GM10248 (cell line): Measurements from ENCODE around the gene HACE1.

Source experiments
- CTCF ChIA-PET: fragments of 300-600 bp; sonication (Branson Sonifier 250); formaldehyde crosslinking; extraction: SDS; loops from one replicate; lab custom pipeline; 2021; ENCODE audit warnings: antibody characterized with exemption; lab: Yijun Ruan, JAX
- POLR2A ChIA-PET: fragments of 350-650 bp; sonication (Branson Sonifier 250); formaldehyde crosslinking; extraction: SDS; loops from one replicate; lab custom pipeline; 2020; ENCODE audit warnings: antibody characterized with exemption; lab: Yijun Ruan, JAX
- DNase-seq: peaks from one replicate; pipeline ENCODE4 v3.0.0; 2012; ENCODE audit errors: extremely low spot score
- TF ChIP-seq, protein P1 (sequence below): IDR thresholded peaks from 2 replicates; pipeline ENCODE4 v1.5.1; 2012; ENCODE audit warnings: mild to moderate bottlenecking, low read depth; ENCODE audit errors: extremely low read depth, missing control alignments, control extremely low read depth

HACE1 gene

DNA sequence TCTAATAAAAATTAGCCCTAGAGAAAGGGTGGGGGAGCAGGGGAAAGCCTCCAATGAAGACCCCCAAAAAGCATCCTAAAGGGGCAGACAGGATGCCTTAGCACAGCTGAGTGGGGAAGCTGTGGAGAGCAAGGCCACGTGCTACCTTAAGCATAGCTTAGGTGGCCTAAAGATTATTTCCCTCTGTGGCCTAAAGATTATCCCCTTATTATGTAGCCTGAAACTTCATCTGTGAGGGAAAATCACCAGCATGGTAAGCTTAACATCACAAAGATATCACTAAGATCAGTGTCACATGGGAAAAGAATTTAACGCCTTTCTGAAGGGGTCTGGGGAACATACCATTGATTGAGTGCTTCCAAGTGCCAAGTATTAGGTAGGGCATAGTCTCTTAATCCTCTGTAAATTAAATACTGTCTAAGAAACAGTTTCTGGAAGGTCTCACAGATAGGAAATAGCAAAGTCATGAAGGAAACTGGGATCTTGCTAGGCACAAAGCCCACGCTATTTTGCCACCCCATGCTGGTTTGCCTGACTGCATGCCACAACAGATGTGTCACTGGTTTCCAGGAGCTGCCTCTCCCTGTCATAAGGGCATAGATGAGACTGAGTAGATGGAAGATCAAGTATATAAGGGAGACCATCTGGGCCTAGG is 170.0 kb downstream of the HACE1 start:
- CTCF ChIA-PET: no interaction called here
- POLR2A ChIA-PET: no interaction called here
- TF ChIP-seq, protein P1, sequence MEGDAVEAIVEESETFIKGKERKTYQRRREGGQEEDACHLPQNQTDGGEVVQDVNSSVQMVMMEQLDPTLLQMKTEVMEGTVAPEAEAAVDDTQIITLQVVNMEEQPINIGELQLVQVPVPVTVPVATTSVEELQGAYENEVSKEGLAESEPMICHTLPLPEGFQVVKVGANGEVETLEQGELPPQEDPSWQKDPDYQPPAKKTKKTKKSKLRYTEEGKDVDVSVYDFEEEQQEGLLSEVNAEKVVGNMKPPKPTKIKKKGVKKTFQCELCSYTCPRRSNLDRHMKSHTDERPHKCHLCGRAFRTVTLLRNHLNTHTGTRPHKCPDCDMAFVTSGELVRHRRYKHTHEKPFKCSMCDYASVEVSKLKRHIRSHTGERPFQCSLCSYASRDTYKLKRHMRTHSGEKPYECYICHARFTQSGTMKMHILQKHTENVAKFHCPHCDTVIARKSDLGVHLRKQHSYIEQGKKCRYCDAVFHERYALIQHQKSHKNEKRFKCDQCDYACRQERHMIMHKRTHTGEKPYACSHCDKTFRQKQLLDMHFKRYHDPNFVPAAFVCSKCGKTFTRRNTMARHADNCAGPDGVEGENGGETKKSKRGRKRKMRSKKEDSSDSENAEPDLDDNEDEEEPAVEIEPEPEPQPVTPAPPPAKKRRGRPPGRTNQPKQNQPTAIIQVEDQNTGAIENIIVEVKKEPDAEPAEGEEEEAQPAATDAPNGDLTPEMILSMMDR: no peak
- DNase-seq: no peak

DNA sequence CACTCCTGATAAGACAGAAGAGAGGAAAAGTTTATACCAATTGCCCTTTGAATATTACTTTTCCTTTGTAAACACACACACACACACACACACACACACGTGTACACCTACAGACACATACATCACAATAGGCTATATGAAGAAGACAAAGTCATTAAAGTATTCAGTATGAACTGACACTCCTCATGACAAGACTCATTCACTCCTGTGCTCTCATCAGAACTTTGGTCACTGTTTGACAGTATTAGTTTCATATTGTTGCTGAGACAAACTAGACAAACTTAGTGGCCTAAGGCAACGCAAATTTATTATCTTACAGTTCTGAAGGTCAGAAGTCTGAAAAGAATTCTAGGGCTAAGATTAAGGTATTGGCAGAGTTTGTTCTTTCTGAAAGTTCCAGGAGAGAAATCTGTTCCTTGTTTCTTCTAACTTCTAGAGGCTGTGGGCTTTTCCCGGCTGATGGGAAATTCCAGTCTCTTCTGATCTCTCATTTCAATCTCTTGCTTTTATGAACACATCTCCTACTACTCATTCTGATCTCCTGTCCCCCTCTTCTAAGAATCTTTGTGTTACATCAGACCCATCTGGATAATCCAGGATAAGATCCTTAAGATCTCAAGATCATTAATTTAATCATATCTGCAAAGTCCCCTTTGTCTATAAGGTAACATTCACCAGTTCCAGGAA is 171.3 kb downstream of the HACE1 start:
- POLR2A ChIA-PET: no interaction called here
- DNase-seq: no peak
- TF ChIP-seq, protein P1: no peak
- CTCF ChIA-PET: no interaction called here

DNA sequence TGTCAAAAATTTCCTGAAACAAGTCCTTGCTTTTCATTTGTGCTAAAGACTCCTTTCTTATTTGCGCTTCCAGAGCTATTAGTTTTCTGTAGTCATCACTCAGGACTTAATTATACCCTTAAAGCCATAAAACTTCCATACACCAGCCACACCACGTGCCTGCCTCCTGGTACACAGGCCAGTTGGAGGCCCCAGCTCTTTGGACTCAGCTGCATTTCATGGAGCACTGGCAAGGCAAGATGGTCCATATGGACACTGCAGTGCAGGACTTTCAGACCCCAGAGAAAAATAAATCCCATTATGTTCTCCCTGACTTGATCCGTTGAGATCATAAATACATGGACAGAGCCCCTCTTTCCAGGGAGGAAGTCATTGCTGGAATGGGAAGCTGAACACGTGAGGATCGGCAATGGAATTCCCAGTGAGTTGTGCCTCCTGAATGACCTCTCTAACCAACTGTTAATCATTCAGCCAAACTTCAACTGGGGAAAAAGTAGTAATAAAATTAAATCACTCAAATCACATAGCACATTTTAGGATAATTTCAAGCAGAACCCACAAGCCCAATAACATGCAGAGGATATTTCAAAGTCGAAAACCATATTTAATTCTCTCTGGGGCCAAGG is 173.1 kb downstream of the HACE1 start:
- ChIA-PET CTCF (interaction anchor here (1.0 to 1.3 kb wide), 3 partner anchors 8 to 87 kb away, joined by 3 to 6 read pairs (median 4); no protein-coding TSS in a partner anchor), POLR2A (no interaction called here)
- TF ChIP-seq, protein P1: no peak
- no peak for DNase-seq

DNA sequence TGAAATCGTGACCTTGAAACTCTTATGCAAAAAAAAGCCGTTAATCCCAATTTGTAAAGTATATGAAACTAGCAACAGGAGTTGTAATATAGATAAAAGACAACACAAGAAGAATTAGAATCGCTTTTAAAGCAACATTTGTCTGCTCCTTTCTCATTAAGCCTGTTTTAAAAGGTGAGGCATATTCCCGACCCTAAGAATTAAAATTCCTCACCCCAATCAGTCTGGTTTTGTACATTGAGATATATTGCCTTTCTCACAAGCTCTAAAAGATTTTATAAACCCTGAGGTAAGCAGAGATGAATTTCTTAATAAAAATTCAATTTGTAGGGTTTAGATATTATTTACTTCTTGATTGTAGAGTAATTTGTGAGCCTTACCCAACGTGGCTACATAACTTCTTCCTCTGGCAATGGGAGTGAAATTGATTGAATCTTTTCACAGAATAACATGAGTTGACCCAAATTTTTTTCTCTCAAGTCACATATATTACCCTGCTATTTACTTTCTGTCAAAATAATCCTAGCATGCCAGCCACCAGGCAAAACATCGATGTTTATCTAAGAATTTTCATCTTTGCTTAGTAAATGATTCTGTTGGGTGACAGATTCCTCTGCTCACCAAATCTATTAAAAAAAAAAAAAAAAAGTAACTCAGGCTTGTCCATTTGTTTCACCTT is 173.7 kb downstream of the HACE1 start:
- DNase-seq: no peak
- CTCF ChIA-PET: interaction anchor here (1.2 to 1.3 kb wide), 2 partner anchors 85 to 90 kb away, joined by 3 to 5 read pairs; no protein-coding TSS in a partner anchor
- POLR2A ChIA-PET: no interaction called here
- TF ChIP-seq, protein P1: no peak

DNA sequence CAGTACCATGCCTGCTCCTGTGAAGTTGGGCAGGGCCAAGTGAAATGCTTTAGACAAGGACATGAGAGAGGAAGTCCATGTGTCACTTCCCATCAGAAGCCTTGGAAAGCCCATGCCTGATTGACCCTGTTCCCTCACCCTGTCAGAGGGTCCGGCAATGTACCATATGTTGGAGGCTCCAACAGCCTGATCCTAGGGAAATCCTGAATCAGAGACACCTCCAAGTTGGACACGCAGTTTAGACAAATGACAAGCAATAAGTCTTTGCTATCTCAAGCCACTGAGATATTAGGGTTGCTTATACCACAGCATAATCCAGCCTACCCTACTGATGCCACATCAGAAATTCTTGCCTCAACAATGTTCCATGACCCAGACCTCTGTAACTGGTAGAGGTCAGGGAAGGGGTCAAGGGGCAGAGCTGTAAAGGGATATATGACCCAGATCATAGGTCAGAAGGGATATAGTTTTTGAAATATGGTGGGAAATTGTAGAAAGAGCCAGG is 174.8 kb downstream of the HACE1 start:
- DNase-seq: no peak
- ChIA-PET CTCF (interaction anchor here (1.2 to 2.0 kb wide), 5 partner anchors 12 to 393 kb away, joined by 3 to 10 read pairs (median 4); no protein-coding TSS in a partner anchor), POLR2A (no interaction called here)
- TF ChIP-seq, protein P1: no peak

DNA sequence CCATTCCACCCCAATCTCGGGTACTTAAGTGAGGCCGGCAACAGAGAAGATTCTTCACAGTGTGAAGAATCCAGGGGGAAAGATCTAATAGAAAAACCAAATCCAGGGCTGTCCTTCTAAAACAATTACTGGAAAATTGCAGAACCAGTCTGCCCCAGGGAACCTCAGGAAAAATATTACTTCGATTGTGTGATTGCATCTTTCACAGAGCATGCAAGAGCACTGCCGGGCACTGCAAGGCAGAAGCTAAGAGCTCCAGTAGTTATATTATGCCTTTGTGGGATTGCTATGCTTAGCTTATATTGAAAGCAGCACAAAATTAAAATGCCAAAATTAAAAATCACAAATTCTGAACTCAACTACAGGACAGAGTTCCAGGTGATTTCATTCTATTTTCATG is 175.9 kb downstream of the HACE1 start:
- no peak for DNase-seq
- TF ChIP-seq, protein P1: no peak
- POLR2A ChIA-PET: no interaction called here
- CTCF ChIA-PET: interaction anchor here (0.7 to 2.8 kb wide), 12 partner anchors 8 to 394 kb away, joined by 3 to 14 read pairs (median 4); no protein-coding TSS in a partner anchor
